CD4-positive, alpha-beta T cell treated with Interleukin-10 for 1 hour (primary cell): ENCODE results near the gene CRYGB.

Experiments used
- DNase-seq: peaks from one replicate; pipeline ENCODE4 v3.0.0-alpha.2; 2020

Gene CRYGB

GRCh38 chr2:208146006-208146405 lies at the start of gene CRYGB:
Gene CRYGB (minus strand): TSS chr2:208146158. CDS start chr2:208146120, 38 bp downstream.
- DNase-seq: no peak

GRCh38 chr2:208195531-208195930 lies 49.6 kb upstream of the CRYGB start:
- DNase-seq: no peak

DNA sequence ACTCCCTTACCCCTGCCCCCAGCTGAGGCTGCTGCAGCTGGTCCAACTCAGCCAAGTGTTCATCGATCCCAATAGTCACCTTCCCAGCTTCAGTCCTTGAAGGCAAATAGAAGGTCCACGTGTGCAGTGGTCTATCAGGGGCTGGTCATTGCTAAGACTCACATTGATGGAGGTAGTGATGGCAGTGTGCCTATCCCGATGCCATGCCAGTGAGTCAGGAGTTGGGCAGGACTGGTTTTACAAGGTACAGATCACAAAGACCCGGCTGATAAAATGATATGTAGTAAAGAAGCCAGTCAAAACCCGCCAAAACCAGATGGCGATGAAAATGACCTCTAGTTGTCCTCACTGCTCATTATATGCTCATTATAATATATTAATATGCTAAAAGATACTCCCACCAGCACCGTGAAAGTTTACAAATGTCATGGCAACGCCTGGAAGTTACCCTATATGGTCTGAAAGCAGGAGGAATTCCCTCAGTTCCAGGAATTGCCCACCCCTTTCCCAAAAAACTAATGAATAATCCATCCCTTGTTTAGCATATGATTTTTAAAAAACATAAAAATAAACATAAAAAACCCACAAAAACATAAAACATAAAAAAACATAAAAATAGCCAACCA lies 46.8 kb upstream of the CRYGB start:
- no peak for DNase-seq

DNA sequence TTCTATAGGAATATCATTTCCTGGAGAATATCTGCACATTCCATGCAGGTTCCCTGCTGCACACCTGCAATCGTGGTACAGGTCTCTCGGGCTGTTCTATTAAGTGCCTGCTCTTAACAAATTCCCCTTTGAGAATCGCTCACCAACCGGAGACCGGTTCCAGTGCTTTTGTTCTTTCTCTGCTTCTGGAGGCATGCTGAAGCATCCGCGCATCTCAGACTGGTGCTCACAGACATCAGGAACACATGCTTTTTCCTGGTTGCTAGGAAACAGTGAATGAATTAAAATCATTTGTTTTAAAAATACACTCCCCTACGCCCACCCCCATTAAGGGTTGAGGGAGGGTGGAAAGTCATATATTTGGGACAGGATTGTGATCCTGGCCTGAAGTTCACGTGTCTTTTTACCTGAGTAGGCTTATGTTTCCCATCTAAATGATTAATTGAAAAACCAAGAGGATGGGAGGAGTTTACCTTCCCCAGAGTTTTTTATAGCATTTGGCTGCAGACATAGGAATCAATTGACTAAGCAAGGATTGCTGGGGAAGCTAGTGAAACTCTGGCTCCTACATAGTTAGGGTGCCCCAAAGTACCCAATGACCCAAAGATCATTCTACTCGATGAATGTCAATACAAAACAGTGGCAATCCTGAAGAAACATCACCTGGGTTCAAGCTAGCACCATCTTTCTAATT lies 44.0 kb upstream of the CRYGB start, which contains the start of gene C2orf80:
TSS of gene C2orf80 (minus strand) at position 221 of the 694 bp plus-strand sequence. CDS start 3,044 bp downstream, outside the sequence.
- DNase-seq: no peak

DNA sequence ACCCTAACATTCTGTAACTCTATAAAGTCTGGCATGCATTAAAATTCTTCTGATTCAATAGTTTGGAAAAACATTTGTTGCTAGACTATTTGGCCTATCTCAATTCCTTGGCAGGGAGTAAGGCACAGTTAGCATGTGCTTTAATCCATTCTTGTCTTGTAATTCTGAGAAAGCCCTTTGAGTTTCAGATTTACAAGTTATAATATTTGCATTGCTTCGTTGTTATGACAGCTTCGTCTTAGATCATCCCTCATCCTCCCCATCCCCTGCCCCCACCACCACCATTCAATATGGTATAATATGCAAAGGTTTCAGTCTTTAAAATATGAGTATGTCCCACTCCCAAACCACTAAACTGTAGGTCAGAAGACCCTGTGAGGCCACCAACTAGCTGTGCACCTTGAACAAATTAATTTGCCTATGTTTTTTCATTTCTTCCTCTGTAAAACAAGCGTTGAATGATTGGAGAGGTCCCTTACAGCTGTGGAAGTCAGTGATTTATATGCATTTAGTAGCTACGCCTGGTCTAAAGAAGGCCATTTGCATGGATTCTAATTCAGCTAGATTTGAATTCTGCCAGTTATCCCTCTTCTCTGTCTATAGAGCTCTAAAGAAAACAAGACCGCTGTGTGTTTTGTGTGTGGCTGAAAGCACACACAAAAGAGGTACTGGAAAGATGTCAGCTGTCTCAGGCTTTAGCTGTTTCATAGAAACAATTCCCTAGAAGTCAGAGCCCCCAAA lies 43.3 kb upstream of the CRYGB start:
- DNase-seq: no peak

DNA sequence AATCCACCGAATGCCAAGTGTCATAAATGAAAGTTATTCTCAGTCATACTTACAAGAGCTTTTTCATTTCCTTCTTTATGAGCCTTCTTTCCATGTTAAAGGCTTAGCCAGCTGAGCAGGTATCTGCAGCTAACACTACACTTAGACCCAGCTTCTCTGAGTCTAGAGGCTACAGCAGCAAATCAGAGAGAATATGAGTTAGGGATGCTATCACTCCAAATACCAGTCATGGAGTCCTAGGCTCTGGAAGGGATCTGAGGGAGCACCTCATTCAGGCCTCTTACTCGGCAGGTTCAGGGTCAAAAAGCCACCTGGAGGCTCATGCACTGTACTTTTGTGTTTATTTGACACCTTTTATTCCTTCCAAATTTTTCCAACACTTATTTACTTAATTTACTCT lies 40.9 kb upstream of the CRYGB start:
- no peak for DNase-seq

DNA sequence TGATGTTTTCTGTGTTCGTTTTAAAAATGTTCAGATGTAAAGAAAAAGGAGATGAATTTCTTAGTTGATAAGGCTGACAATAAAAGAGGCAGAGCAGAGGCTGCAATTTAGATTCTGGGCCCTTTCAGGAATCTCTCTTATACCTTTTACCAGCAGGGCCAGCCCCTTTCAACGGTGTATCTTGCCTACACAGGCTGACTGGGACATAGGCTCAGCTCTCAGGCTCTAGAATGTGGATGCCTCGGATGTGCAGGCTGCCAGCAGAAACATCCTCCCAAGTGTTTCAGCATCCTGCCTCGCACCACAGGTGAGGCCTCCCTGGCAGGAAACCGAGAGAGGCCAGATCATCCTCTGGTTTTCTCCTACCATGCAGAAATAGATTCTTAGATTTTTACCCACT lies 40.5 kb upstream of the CRYGB start:
- DNase-seq: no peak

GRCh38 chr2:208183972-208184705 lies 38.2 kb upstream of the CRYGB start:
- DNase-seq: no peak

DNA sequence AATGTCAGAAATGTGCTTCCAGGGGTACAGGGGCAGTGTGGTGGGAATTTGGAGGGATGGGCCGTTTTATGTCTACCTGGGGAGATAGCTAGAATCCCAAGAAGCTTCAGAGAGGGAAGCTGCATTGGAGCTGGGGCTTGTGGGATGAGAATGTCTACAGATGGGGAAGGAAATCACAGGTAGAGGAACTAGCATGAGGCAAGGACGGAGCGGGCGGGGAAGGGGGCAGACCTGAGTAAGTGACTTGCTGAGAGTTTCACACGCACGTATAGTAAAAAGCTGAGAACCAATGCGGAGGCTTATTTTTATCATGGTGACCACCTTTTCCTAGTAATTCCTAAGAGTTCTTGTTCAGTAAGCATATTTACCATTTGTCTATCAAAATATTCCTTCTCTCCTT lies 37.6 kb upstream of the CRYGB start:
- no peak for DNase-seq

GRCh38 chr2:208182835-208183234 lies 36.9 kb upstream of the CRYGB start:
- DNase-seq: no peak

DNA sequence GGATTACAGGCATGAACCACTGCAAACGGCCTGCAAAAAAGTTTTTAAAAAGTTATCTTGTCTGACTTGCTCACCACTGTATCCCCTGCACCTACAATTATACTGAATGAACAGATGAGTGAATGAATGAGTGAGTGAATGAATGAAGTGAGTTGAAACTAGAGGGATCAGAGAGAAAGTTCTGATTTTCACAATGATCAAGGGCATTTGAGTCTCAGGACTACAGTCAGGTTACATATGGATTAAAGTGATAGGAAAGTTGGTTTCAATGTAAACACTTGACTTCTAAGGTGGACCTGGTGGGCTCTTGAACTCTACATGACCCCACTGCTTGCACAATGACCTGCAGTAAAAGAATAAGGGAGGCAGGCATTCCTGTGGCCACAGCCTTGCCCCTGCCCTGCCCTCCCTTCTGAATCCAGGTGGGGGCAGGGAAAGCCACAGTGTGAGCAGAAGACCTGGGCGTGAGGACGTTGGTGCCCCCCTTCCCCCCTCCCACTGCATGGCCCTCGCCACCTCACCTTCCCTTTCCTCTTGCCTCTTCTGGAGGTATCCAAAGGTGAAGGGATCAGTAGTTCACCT lies 33.2 kb upstream of the CRYGB start:
- DNase-seq: no peak

- DNase-seq: no peak
These were observed 29.8 kb upstream of the CRYGB start for GRCh38 chr2:208175840-208176153.

GRCh38 chr2:208175069-208175839 lies 29.3 kb upstream of the CRYGB start:
- DNase-seq: peak; percentile 66

DNA sequence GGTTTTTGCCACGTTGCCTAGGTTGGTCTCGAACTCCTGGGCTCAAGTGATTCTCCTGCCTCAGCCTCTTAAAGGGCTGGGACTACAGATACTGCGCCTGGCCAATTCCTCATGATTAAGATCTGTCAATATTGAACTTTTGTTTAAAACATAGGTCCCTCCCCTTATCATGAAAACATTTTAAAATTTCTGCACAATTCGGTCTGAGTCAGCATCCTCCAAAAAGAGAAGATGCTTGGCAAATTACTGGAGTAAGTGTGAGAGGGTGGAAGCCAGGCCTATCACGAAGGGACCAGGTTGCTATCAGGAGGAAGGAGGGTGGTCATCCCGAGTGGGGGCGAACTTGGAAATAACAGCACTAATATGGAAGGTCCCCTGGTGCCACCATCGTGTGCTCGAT lies 28.2 kb upstream of the CRYGB start:
- no peak for DNase-seq

DNA sequence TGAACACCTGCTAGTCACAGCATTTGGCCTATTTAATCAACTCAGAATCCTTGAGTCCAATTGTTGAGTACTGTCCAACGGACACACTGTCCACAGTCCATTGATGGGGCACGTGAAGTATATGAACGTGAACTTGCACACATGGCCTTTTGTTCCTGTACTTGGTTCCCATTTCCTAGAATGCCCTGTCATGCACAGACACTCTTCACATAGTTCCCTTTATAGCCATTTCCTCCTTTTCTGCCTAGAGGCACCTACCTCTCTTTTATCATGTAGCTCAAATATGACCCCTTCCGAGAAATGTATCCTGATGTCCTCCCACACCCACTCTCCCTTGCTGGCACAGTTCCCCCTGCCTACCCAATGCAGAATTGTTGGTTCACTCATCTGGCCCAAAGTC lies 26.2 kb upstream of the CRYGB start:
- peak; percentile 8 for DNase-seq

GRCh38 chr2:208164951-208165755 lies 19.2 kb upstream of the CRYGB start:
- DNase-seq: no peak

- DNase-seq: no peak
These were observed 17.5 kb upstream of the CRYGB start, which contains the start of gene CRYGA for GRCh38 chr2:208163489-208163888. Gene CRYGA (minus strand): TSS chr2:208163589. CDS start chr2:208163556, 33 bp downstream.

- DNase-seq: no peak
These were observed 10.5 kb upstream of the CRYGB start for GRCh38 chr2:208156439-208156838.

DNA sequence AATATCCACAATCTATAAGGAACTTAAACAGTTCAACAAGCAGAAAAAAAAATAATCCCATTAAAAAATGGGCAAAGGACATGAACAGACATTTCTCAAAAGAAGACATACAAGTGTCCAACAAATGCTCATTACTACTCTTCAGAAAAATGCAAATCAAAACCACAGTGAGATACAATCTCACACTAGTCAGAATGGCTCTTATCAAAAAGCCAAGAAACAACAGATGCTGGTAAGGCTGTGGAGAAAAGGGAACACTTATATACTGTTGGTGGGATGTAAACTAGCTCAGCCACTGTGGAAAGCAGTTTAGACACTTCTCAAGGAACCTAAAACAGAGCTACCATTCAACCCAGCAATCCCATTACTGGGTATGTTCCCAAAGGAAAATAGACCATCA lies 7.2 kb upstream of the CRYGB start:
- no peak for DNase-seq

DNA sequence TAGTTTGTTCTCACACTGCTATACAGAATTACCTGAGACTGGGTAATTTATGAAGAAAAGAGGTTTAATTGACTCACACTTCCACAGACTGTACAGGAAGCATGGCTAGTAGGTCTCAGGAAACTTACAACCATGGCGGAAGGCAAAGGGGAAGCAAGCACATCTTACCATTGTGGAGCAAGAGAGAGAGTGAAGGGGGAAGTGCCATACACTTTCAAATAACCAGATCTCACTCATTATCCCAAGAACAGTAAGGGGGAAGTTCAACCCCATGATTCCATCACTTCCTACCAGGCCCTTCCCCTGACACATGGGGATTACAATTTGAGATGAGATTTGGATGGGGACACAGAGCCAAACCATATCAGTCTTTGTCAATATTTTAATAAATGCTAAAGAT lies 5.0 kb upstream of the CRYGB start:
- no peak for DNase-seq

- DNase-seq: no peak
These were observed 4.1 kb upstream of the CRYGB start for GRCh38 chr2:208150094-208150493.
